ENCODE results near the gene LRRC61. TPM values are rescaled to one million over a fixed set of nuclear protein-coding genes. Genes with fewer than 3 reads are reported as not detected.

The LRRC61 gene
- total and polyA plus RNA-seq, 2 of the 13 experiments (the other 11 are each of a cell fraction or from before 2014, with no cell fraction given), result 33.0 to 34.8 TPM

GRCh38 chr7:150379441-150380379 is 56.6 kb downstream of the LRRC61 start (continued):
- TF ChIP-seq EEA1 (CRISPR knock-in tag; IDR thresholded peaks at IDR 0.05; ENCODE audit: borderline replicate concordance) (peak; percentile 30; the same call in 1 of the 2 replicates), SOX6 (IDR thresholded peaks at IDR 0.05) (no peak), SOX6 (CRISPR knock-in tag; IDR thresholded peaks at IDR 0.05) (no peak), SOX5 (CRISPR knock-in tag; IDR thresholded peaks at IDR 0.05; ENCODE audit: borderline replicate concordance) (no peak), POLR2G (IDR thresholded peaks at IDR 0.05; ENCODE audit: low read depth, low read length) (0 out of 2 replicates have a peak, but pooled peaks have one; percentile 12), ZNF775 (CRISPR knock-in tag; IDR thresholded peaks at IDR 0.05; ENCODE audit: borderline replicate concordance) (no peak), PRMT3 (CRISPR knock-in tag; IDR thresholded peaks at IDR 0.05; ENCODE audit: borderline replicate concordance, low read depth) (0 out of 2 replicates have a peak, but pooled peaks have one; percentile 4), CSRNP1 (CRISPR knock-in tag; IDR thresholded peaks at IDR 0.05) (peak; percentile 45; the same call in 1 of the 2 replicates), KLF9 (CRISPR knock-in tag; IDR thresholded peaks at IDR 0.05; ENCODE audit: low read depth) (no peak), ARID4A (CRISPR knock-in tag; IDR thresholded peaks at IDR 0.05; ENCODE audit: borderline replicate concordance) (peak; percentile 40; the same call in 1 of the 2 replicates), ZNF367 (CRISPR knock-in tag; IDR thresholded peaks at IDR 0.05; ENCODE audit: borderline replicate concordance) (no peak), SP140L (CRISPR knock-in tag; IDR thresholded peaks at IDR 0.05; ENCODE audit: borderline replicate concordance) (no peak), ZNF414 (CRISPR knock-in tag; IDR thresholded peaks at IDR 0.05) (no peak), ZSCAN21 (CRISPR knock-in tag; IDR thresholded peaks at IDR 0.05; ENCODE audit: borderline replicate concordance) (no peak), ZKSCAN5 (CRISPR knock-in tag; IDR thresholded peaks at IDR 0.05) (no peak), RBM22 (optimal IDR thresholded peaks at IDR 0.05; ENCODE audit: low read length) (peak; percentile 19), SALL1 (CRISPR knock-in tag; IDR thresholded peaks at IDR 0.05) (0 out of 2 replicates have a peak, but pooled peaks have one; percentile 1), PRDM15 (CRISPR knock-in tag; IDR thresholded peaks at IDR 0.05) (no peak)

Data from HepG2 (cell line).